ENCODE measurements around the gene SBNO1. TPM values are rescaled to one million over a fixed set of nuclear protein-coding genes. Genes with fewer than 3 reads are reported as not detected.
"Not testable (repeated sequence)": the region's sequence is repeated elsewhere in the genome, so short reads cannot be mapped to it uniquely, and the experiment has no call there.

Gene SBNO1
- total RNA-seq, 1 experiment from 2014 or later = 68.7 TPM

DNA sequence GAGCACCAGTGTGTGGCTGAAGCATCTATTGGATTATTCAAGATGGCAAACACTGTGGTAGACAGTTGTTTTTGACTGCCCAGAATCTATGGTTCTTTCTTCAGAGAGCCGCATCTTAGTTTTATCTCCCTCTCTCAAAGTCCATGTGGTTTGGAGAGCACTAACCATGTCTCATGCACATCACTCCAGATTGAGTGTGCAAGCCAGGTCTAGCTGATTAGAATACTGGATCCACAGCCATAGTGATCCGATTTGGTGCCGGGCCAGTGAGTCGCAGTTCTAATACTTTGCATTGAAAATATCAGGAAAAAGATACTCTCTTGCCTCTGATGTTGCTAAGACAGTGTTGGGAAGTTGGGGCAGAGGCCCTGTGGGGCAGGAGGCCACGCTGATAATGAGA is 4.6 kb upstream of the SBNO1 start:
- Histone ChIP-seq H3K4me3 (ENCODE audit: low read depth in 2 of 2, low read length in 2 of 2) (no peak overlapping the region), H3K4me1 (ENCODE audit: control insufficient read depth, insufficient read depth, low read length) (peaks cover 6% of the 10 kb centered on the region; the same call in 1 of the 2 replicates), H3K36me3 (ENCODE audit: control insufficient read depth, insufficient read depth, low read length) (no peaks in the 10 kb centered on the region; the same call in 1 of the 2 replicates), H3K9me3 (ENCODE audit: control insufficient read depth, insufficient read depth, low read depth, low read length) (no peaks in the 10 kb centered on the region), H3K27me3 (ENCODE audit: control insufficient read depth, insufficient read depth, low read length) (no peaks in the 10 kb centered on the region), H3K27ac (ENCODE audit: low read length) (no peak overlapping the region)
- in situ Hi-C loops (cut with HindIII; ENCODE audit: low pct_unique_long_range_greater_than_20kb, low sequenced_read_pairs) = no loop called here
- DNase-seq (ENCODE audit: low read depth, low spot score) = no peak
- BruUV-seq (replicated peaks) = no TSS peak
- ATAC-seq = no peak
- TF ChIP-seq POLR2AphosphoS5 (IDR thresholded peaks at IDR 0.05; ENCODE audit: low read depth, low read length) = no peak
- TF ChIP-seq TCF7L2 (IDR thresholded peaks at IDR 0.05; ENCODE audit: low read depth, low read length) = no peak
- TF ChIP-seq SIN3A (IDR thresholded peaks at IDR 0.05; ENCODE audit: borderline replicate concordance, insufficient read depth, low read depth, low read length) = no peak
- TF ChIP-seq, protein P1, sequence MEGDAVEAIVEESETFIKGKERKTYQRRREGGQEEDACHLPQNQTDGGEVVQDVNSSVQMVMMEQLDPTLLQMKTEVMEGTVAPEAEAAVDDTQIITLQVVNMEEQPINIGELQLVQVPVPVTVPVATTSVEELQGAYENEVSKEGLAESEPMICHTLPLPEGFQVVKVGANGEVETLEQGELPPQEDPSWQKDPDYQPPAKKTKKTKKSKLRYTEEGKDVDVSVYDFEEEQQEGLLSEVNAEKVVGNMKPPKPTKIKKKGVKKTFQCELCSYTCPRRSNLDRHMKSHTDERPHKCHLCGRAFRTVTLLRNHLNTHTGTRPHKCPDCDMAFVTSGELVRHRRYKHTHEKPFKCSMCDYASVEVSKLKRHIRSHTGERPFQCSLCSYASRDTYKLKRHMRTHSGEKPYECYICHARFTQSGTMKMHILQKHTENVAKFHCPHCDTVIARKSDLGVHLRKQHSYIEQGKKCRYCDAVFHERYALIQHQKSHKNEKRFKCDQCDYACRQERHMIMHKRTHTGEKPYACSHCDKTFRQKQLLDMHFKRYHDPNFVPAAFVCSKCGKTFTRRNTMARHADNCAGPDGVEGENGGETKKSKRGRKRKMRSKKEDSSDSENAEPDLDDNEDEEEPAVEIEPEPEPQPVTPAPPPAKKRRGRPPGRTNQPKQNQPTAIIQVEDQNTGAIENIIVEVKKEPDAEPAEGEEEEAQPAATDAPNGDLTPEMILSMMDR (IDR thresholded peaks at IDR 0.05) = no peak
- TF ChIP-seq, protein P2, sequence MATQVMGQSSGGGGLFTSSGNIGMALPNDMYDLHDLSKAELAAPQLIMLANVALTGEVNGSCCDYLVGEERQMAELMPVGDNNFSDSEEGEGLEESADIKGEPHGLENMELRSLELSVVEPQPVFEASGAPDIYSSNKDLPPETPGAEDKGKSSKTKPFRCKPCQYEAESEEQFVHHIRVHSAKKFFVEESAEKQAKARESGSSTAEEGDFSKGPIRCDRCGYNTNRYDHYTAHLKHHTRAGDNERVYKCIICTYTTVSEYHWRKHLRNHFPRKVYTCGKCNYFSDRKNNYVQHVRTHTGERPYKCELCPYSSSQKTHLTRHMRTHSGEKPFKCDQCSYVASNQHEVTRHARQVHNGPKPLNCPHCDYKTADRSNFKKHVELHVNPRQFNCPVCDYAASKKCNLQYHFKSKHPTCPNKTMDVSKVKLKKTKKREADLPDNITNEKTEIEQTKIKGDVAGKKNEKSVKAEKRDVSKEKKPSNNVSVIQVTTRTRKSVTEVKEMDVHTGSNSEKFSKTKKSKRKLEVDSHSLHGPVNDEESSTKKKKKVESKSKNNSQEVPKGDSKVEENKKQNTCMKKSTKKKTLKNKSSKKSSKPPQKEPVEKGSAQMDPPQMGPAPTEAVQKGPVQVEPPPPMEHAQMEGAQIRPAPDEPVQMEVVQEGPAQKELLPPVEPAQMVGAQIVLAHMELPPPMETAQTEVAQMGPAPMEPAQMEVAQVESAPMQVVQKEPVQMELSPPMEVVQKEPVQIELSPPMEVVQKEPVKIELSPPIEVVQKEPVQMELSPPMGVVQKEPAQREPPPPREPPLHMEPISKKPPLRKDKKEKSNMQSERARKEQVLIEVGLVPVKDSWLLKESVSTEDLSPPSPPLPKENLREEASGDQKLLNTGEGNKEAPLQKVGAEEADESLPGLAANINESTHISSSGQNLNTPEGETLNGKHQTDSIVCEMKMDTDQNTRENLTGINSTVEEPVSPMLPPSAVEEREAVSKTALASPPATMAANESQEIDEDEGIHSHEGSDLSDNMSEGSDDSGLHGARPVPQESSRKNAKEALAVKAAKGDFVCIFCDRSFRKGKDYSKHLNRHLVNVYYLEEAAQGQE (IDR thresholded peaks at IDR 0.05; ENCODE audit: insufficient read depth in 1 of 2, low read depth in 2 of 2, low read length in 1 of 2) = no peak
- ChIA-PET POLR2A (no interaction called here), CTCF (no interaction called here)
- intact Hi-C loops (cut with micrococcal nuclease; ENCODE audit: unreplicated experiment) = no loop called here

DNA sequence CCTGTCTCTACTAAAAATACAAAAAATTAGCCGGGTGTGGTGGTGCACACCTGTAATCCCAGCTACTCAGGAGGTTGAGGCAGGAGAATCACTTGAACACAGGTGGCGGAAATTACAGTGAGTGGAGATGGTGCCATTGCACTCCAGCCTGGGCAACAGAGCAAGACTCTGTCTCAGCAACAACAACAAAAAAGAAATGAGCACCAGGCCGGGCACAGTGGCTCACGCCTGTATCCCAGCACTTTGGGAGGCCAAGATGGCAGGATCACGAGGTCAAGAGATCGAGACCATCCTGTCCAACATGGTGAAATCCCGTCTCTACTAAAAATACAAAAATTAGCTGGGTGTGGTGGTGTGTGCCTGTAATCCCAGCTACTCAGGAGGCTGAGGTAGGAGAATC is 3.8 kb upstream of the SBNO1 start:
- H3K4me3 ChIP-seq (ENCODE audit: low read depth in 2 of 2, low read length in 2 of 2); in situ Hi-C loops (cut with HindIII; ENCODE audit: low pct_unique_long_range_greater_than_20kb, low sequenced_read_pairs); H3K4me1 ChIP-seq (ENCODE audit: control insufficient read depth, insufficient read depth, low read length); BruUV-seq (replicated peaks); intact Hi-C loops (cut with micrococcal nuclease; ENCODE audit: unreplicated experiment); H3K36me3 ChIP-seq (ENCODE audit: control insufficient read depth, insufficient read depth, low read length); ATAC-seq; H3K9me3 ChIP-seq (ENCODE audit: control insufficient read depth, insufficient read depth, low read depth, low read length); H3K27ac ChIP-seq (ENCODE audit: low read length); H3K27me3 ChIP-seq (ENCODE audit: control insufficient read depth, insufficient read depth, low read length); DNase-seq (ENCODE audit: low read depth, low spot score): not testable (repeated sequence)
- ChIA-PET CTCF (interaction anchor here (0.7 kb wide), 1 partner anchor 76 kb away, joined by 3 read pairs; no protein-coding TSS in a partner anchor), POLR2A (interaction anchor here (0.6 to 0.7 kb wide), 2 partner anchors 15 to 135 kb away, joined by 3 to 6 read pairs; partner anchors contain the start of gene MTRFR)

DNA sequence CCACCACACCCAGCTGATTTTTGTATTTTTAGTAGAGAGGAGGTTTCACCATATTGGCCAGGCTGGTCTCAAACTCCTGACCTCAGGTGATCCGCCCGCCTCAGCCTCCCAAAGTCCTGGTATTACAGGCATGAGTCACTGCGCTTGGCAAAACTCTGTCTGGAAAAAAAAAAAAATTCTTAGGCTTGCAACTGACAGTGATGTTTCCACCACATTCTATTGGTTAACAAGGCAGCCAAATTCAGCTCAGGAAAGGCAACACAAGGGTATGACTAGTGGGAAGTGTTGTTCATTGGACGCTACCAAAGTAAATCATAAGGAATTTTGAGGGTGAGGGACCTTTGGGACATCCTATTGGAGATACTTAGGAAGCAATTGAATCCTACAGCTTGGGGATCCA is 2.9 kb upstream of the SBNO1 start:
- ATAC-seq = no peak
- H3K4me3 ChIP-seq (ENCODE audit: low read depth in 2 of 2, low read length in 2 of 2) = no peak overlapping the region
- POLR2A ChIA-PET = interaction anchor here (0.7 kb wide), 1 partner anchor 16 kb away, joined by 5 read pairs; no protein-coding TSS in a partner anchor
- peaks cover 2% of the 10 kb centered on the region; the same call in 1 of the 2 replicates for H3K36me3 ChIP-seq (ENCODE audit: control insufficient read depth, insufficient read depth, low read length)
- TF ChIP-seq TCF7L2 (IDR thresholded peaks at IDR 0.05; ENCODE audit: low read depth, low read length) = no peak
- TF ChIP-seq, protein P2 (IDR thresholded peaks at IDR 0.05; ENCODE audit: insufficient read depth in 1 of 2, low read depth in 2 of 2, low read length in 1 of 2) = no peak
- no peak for TF ChIP-seq SIN3A (IDR thresholded peaks at IDR 0.05; ENCODE audit: borderline replicate concordance, insufficient read depth, low read depth, low read length)
- TF ChIP-seq, protein P1 (IDR thresholded peaks at IDR 0.05) = no peak
- no peak for TF ChIP-seq POLR2AphosphoS5 (IDR thresholded peaks at IDR 0.05; ENCODE audit: low read depth, low read length)
- H3K4me1 ChIP-seq (ENCODE audit: control insufficient read depth, insufficient read depth, low read length) = peaks cover 11% of the 10 kb centered on the region
- in situ Hi-C loops (cut with HindIII; ENCODE audit: low pct_unique_long_range_greater_than_20kb, low sequenced_read_pairs) (no loop called here), intact Hi-C loops (cut with micrococcal nuclease; ENCODE audit: unreplicated experiment) (no loop called here)
- no peak for DNase-seq (ENCODE audit: low read depth, low spot score)
- no peak overlapping the region for H3K27ac ChIP-seq (ENCODE audit: low read length)
- H3K27me3 ChIP-seq (ENCODE audit: control insufficient read depth, insufficient read depth, low read length) = no peaks in the 10 kb centered on the region
- H3K9me3 ChIP-seq (ENCODE audit: control insufficient read depth, insufficient read depth, low read depth, low read length) = no peaks in the 10 kb centered on the region
- CTCF ChIA-PET = no interaction called here
- no TSS peak for BruUV-seq (replicated peaks)

Data from Panc1 (cell line).